ENCODE measurements around the gene ENGASE.
"Not testable (repeated sequence)": the region's sequence is repeated elsewhere in the genome, so short reads cannot be mapped to it uniquely, and the experiment has no call there.

ENGASE gene
- total RNA-seq = 6.3 to 51.3 (median 24.9) reads per million in 17 experiments

GRCh38 chr17:79074649-79075445 is at the start of gene ENGASE:
TSS of gene ENGASE (plus strand) at chr17:79074824. CDS start at chr17:79074945, 121 bp downstream.
- peak; percentile 98 to 100 (median 100) for DNase-seq

- DNase-seq = peak in 1 of 4 experiments; percentile 2
These were observed 49.5 kb upstream of the ENGASE start for GRCh38 chr17:79024901-79025737.

GRCh38 chr17:79026376-79027273 is 48.0 kb upstream of the ENGASE start:
- no peak for DNase-seq

GRCh38 chr17:79027274-79027924 is 47.2 kb upstream of the ENGASE start:
- DNase-seq = no peak

GRCh38 chr17:79027925-79028491 is 46.6 kb upstream of the ENGASE start:
- DNase-seq = no peak

GRCh38 chr17:79028496-79029326 is 45.9 kb upstream of the ENGASE start:
- DNase-seq = no peak

GRCh38 chr17:79029327-79030009 is 45.2 kb upstream of the ENGASE start:
- no peak for DNase-seq

- DNase-seq = not testable (repeated sequence)
These were observed 44.0 kb upstream of the ENGASE start for GRCh38 chr17:79030636-79031035.

GRCh38 chr17:79031996-79032875 is 42.4 kb upstream of the ENGASE start:
- no peak for DNase-seq

- DNase-seq = no peak
These were observed 41.5 kb upstream of the ENGASE start for GRCh38 chr17:79033046-79033616.

- no peak for DNase-seq
These were observed 40.7 kb upstream of the ENGASE start for GRCh38 chr17:79033741-79034501.

GRCh38 chr17:79034931-79035485 is 39.6 kb upstream of the ENGASE start:
- no peak for DNase-seq

GRCh38 chr17:79035686-79036085 is 38.9 kb upstream of the ENGASE start:
- no peak for DNase-seq

- no peak for DNase-seq
These were observed 38.4 kb upstream of the ENGASE start for GRCh38 chr17:79036181-79036580.

- peak; percentile 74 to 89 (median 84) for DNase-seq
These were observed 38.0 kb upstream of the ENGASE start for GRCh38 chr17:79036596-79036995.

GRCh38 chr17:79038545-79039135 is 36.0 kb upstream of the ENGASE start:
- peak; percentile 37 to 70 (median 51) for DNase-seq

- no peak for DNase-seq
These were observed 35.5 kb upstream of the ENGASE start for GRCh38 chr17:79039171-79039570.
